ENCODE data around the gene FILIP1.

DNA sequence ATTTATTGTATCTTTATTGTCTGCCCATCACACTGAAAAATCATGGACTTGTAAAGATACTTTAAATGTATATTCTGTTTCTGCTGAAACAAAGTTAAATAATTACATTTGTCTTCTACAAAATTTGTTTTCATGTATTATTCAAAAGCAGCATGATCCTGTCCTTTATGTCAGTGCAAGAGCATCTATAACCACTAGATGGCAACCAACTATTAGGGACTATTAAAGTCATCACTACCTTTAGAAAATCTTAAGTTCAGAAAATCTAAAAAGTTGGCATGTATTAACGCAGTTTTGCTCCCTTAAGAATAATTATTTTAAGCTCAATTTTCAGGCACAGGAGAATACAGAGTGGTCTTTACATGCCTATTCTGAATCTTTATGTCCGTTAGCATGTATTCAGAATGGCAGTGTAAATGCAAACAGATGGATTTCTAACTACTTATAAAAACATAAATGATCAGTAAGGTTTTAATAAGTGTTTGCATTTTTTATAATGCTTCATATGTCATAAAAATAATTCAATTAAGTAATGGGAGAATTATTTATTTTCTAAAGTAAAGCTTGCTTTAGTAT, 226.8 kb downstream of the FILIP1 start:
- peak; percentile 61 for TF ChIP-seq CTCF (IDR thresholded peaks at IDR 0.05)
- no peak for TF ChIP-seq HDAC2 (IDR thresholded peaks at IDR 0.05)
- no peak for TF ChIP-seq JUN (IDR thresholded peaks at IDR 0.05)

All from A549 (cell line).